Erythroblast (primary cell): ENCODE data around the gene C9orf50.

Source experiments
- GATA1 ChIP-seq: IDR thresholded peaks from 2 replicates; pipeline ENCODE4 v1.6.1; 2011; ENCODE audit warnings: low read depth, mild to moderate bottlenecking, control low read depth, low read length, moderate library complexity
- POLR2A ChIP-seq: IDR thresholded peaks from 2 replicates; pipeline ENCODE4 v1.6.1; 2011; ENCODE audit warnings: mild to moderate bottlenecking, low read length

- TF ChIP-seq POLR2A: no peak
- no peak for TF ChIP-seq GATA1
These were observed 3.4 kb upstream of the C9orf50 start for GRCh38 chr9:129624168-129624759.
